Stimulated activated CD8-positive, alpha-beta memory T cell treated with anti-CD3 and anti-CD28 coated beads, Interleukin-4, amount 100 ng/mL, for 1 hour (primary cell): ENCODE measurements around the gene SLC28A1.
A peak's percentile ranks its signal among the peaks of the same experiment; 100 is the strongest.
"Not testable (repeated sequence)": the region's sequence is repeated elsewhere in the genome, so short reads cannot be mapped to it uniquely, and the experiment has no call there.

Experiments
- DNase-seq, 2 donors: peaks; one replicate each; pipeline ENCODE4 v3.0.0-alpha.2; 2020; ENCODE audit warnings: low read depth in 2 of 2, low spot score in 1 of 2

The SLC28A1 gene

DNA sequence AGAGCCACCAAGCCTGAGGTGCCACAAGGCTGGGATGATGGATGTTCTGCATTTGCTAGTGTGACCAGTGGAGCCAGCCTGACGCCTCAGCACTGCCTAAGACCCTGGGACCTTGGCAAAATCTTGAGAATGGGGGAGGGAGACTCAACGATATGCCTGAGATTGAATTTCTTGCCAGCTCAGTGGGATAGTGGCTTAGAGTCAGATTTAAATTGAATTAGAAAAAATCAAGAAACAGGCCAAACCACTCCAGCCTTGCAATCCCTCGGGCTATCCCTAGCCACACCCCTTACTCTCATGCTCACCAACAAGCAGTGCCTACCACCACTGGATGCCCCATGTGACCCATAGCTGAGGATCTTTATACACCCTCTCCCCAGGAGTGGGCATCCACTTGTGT, 78.5 kb downstream of the SLC28A1 start:
- DNase-seq: no peak

- DNase-seq: no peak
Measured at GRCh38 chr15:84967380-84967779, 82.9 kb downstream of the SLC28A1 start.

- DNase-seq: no peak
Measured at GRCh38 chr15:84968301-84968700, 83.8 kb downstream of the SLC28A1 start.

DNA sequence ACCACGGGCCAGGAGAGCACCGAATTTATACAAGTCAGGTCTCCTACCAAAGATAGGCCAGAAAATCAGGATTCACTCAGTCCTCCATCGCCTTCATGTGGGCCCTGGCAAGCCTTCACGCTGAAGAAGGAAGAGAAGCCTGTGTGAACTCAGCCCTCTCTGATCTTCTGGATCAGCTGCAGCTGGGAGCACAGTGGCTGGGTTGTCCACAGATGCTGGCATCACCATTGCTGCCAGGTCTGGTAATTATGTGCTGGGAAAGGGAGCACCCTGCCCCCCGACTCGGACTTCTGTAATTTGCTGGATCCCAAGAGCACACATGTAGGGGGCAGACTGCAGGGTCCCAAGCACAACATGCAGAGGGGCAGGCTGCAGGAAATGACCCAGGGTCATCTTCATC, 84.8 kb downstream of the SLC28A1 start:
- DNase-seq: no peak

DNA sequence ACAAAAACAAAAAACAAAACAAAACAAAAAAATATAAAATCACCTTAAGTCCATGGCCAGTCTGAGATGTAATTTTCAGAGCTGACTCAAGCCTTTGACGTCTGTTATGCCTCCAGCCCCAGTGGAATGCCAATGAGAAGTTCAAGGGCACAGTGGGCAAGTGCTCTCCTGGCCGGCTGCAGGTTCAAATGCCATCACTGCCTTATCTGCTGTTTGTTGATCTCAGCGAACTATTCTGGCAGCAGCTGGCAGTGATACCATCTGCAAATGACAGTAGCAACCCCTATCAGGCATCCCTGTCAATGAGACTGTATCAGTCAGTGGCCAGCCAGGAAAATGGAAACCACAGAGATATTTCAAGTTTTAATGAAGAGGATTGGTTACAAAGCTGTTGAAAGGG, 86.4 kb downstream of the SLC28A1 start:
- no peak for DNase-seq

GRCh38 chr15:84973492-84974460, 89.3 kb downstream of the SLC28A1 start:
- DNase-seq: no peak

DNA sequence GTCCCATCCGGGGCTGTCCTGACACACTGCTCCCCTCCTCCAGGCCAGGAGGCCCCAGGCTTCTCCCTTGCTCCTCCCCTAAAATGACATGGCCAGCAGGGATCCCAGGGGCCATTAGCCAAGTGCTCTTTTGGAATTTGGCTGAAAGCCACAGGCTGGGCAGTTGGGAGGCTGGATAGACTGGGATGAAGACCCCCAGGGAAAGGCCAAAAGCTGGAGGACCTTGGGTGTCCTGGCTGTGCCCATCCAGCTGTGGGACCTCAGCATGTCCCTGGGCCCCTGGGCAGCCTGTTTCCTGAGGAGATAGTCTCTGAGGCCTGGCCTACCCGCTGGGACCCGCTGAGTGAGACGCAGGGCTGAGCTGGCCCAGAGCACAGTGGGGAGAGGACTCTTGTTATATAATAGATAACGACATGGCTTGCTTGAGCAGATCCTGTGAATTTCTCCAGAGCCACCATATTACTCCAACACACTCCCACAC, 91.4 kb downstream of the SLC28A1 start:
- DNase-seq: no peak

DNA sequence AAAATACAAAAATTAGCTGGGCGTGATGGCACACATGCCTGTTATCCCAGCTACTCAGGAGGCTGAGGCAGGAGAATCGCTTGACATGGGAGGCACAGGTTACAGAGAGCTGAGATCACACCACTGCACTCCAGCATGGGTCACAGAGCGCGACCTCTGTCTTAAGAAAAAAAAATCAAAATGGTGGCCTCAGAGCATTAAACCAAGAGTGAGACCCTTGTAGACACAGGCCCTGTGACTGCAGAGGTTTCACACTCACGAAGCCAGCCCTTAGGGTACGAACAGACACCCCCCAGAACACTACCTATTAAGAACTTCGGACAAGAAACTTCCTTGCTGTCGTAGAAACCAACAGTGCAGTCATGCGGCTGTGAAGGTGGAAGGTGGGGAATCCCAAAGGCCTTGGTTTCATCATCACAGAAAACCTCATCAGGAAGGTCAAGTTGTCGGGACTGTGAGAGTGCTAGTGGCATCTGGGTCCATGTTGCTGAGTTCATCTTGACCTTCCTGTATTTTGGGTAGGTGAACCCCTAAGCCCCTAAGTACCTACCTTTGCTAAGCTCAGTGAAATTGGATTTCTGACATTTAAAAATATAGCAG, 92.4 kb downstream of the SLC28A1 start:
- no peak for DNase-seq

GRCh38 chr15:84979651-84980050, 95.2 kb downstream of the SLC28A1 start:
- no peak for DNase-seq

DNA sequence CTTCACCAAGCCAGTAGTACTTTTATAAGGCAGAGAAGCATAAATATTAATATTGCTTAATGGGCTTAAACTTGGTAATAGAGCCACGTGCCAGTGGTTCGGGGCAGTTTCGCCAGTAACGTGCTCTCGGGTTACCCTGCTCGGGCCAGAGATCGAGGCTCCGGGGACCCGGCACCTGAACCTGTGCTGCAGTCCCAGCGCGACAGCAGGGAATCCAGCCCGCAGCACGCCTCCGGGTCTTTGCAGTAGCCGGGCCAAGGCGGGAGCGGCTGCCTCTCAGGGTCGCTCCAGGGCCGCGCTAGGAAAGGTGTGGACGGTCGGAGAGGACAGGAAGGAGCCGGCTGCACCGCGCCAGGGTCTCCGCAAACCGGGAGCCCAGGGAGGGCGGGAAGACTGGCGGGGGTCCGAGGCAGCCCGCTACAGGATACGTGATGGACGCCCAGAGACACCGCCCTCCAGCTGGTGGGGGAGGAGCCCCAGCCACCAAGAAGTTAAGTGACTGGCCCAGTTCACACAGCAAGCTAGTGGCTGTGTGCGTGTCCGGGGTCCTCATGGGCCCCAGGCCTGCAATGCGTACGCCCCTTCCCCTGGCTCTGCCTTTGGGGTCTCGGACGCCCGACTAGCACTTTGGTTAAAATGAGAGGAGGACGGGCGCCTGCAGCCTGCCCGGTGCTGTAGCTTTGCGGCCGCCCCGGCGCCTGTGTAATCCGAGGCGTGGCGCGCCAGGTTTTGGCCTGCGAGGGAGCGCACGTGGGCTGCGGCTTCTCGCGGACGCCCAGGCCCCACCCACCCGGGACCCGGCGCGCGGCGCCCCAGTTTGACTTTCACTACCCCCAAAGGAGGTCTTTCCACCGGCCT, 96.0 kb downstream of the SLC28A1 start:
- peak; percentile 67 to 78 for DNase-seq

- DNase-seq: peak; percentile 79 to 93
Measured at GRCh38 chr15:84981054-84981710, 96.7 kb downstream of the SLC28A1 start.

DNA sequence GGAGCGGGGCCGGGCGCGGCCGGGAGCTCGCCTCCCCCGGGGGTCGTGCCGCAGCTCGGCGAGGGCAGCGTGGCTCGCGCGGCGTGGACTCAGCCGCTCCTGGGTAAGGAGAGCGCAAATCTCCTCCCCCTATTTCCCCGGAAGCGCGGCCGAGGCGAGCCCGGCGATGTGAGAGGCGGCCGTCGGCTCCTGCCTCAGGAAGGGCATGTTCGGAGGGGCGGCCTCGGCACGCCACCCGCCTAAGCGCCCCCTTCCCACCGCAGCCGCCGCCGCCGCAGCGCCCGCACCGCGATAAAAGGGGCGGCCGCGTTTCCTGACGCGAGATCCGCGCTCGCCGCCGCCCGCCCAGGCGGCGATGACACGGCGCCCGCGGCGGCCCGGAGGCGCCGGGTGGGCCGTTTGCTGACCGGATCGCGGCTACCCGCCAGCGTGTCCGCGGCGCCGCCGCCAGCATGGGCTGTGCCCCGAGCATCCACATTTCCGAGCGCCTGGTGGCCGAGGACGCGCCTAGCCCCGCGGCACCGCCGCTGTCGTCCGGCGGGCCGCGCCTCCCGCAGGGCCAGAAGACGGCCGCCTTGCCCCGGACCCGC, 97.3 kb downstream of the SLC28A1 start, which contains the start of gene PDE8A:
TSS of gene PDE8A (plus strand) at position 146 of the 590 bp plus-strand sequence. CDS start at position 453, 307 bp downstream.
- DNase-seq: peak; percentile 18 to 21

GRCh38 chr15:84982301-84982920, 97.9 kb downstream of the SLC28A1 start:
- DNase-seq: peak in 1 of 2 donors; percentile 26

DNA sequence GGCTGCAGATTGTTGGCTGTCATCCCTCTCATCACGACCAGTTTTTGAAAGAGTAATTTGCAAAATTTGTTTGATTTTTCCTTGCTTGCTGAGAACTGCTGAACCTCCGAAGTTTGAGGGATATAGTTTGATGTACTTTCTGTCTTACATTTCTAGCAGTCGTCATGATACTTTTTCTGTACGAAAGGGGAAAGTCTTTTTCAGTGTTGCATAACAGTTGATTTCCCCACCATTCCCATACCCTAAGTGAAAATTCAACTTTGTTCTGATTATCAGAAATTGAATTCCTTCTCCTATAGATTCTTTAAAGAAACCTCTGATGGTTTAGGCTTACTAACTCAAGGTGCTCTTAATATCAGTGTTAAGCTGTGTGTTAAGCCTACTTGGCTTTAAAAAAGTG, 98.8 kb downstream of the SLC28A1 start:
- DNase-seq: no peak

GRCh38 chr15:84983711-84984110, 99.2 kb downstream of the SLC28A1 start:
- no peak for DNase-seq

DNA sequence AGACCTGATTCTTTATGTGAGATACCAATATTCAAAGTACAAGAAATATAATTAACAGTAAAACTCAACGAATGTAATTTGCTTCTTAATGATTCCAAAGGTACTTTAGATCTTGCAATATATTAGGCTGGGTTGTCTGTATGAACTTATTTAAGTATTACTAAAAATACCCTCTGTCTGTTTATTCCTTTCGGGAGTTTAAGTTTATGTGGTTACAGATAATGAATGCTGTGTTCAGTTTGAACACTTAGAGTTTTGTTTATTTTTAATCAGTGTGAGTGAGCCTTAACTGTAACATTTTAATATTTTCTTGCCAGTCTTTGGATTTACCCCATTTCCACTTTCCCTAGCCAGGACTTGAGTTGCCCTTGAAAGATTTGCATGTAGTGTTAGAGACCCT, 100.7 kb downstream of the SLC28A1 start:
- DNase-seq: no peak

GRCh38 chr15:84987351-84987750, 102.9 kb downstream of the SLC28A1 start:
- DNase-seq: not testable (repeated sequence)

DNA sequence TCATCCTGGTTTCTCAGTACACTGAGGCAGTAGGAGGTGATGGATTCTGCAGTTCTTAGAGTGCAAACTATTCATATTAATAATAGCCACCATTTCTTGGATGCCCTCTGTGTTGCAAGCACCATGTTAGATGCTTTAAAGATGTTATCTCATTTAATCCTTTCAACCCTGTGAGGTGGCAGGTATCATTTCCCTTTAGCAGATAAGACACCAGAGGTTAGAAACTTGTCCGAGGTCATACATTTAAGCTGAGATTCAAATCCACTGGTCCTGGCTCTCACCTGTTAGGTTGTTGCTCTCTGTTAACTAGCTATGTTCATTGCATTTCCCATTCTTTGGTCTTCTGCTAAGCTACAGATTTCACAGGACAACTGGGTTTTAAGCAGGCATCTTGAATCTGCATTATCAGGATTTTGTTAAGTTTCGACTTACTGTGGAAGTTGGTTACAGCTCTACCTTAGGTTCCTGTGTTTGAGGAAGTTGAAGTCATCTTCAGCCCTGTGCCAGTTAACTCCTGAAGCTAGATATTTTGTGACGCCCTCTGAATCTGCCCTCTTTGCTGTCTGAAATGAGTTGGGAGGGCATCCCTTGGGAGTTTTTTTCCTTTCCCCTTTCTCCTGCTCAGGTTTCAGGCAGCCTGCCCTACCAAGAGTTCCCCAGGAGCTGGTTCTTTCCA, 103.6 kb downstream of the SLC28A1 start:
- DNase-seq: no peak

GRCh38 chr15:84988909-84989644, 104.6 kb downstream of the SLC28A1 start:
- DNase-seq: no peak
